Caco-2 (cell line): ENCODE results near the gene CMYA5. TPM values are rescaled to one million over a fixed set of nuclear protein-coding genes. Genes with fewer than 3 reads are reported as not detected.

Source experiments
- BruUV-seq: library from RNA; stranded (reverse); fragments of 400-500 nt; replicated peaks from 2 replicates; lab custom pipeline; 2021; lab: Mats Ljungman, UMichigan
- CTCF ChIA-PET: fragments of 300-600 bp; sonication (Branson Sonifier 250); formaldehyde crosslinking; loops from one replicate; lab custom pipeline; 2022; ENCODE audit warnings: antibody characterized with exemption; lab: Charles Lee
- POLR2A ChIA-PET: fragments of 300-600 bp; sonication (Branson Sonifier 250); formaldehyde crosslinking; loops from one replicate; lab custom pipeline; 2022; ENCODE audit warnings: antibody characterized with exemption; lab: Charles Lee
- DNase-seq, 2 experiments: peaks; one replicate each; pipeline versions ENCODE4 v3.0.0 to v3.0.0-alpha.2; 2020 to 2022
- H3K27me3 ChIP-seq: replicated peaks from 2 replicates; pipeline ENCODE4 v1.6.0; 2011; ENCODE audit warnings: low read length; ENCODE audit not compliant: control insufficient read depth, insufficient read depth
- H3K36me3 ChIP-seq: 2 replicates; pipeline ENCODE4 v1.5.1; 2011; ENCODE audit warnings: low read length; ENCODE audit not compliant: control insufficient read depth, insufficient read depth
- H3K4me1 ChIP-seq: fragments of 250-450 bp; sonication (Bioruptor Pico); 2 replicates; pipeline ENCODE4 v1.5.1; 2020; ENCODE audit warnings: mild to moderate bottlenecking
- H3K4me3 ChIP-seq: 2 replicates; pipeline ENCODE4 v1.5.1; 2011; ENCODE audit warnings: low read depth, mild to moderate bottlenecking, control low read depth, low read length
- H3K9me3 ChIP-seq: fragments of 250-450 bp; sonication (Bioruptor Pico); 2 replicates; pipeline ENCODE4 v1.5.1; 2020; ENCODE audit warnings: mild to moderate bottlenecking, moderate library complexity
- H3K27ac Mint-ChIP-seq: one replicate; pipeline ENCODE4 v1.8.0; 2022; ENCODE audit warnings: mixed read lengths; ENCODE audit not compliant: unreplicated experiment
- H3K27me3 Mint-ChIP-seq: one replicate; pipeline ENCODE4 v1.8.0; 2022; ENCODE audit warnings: mixed read lengths; ENCODE audit not compliant: insufficient read depth, unreplicated experiment
- H3K36me3 Mint-ChIP-seq: one replicate; pipeline ENCODE4 v1.8.0; 2022; ENCODE audit warnings: mild to moderate bottlenecking, mixed read lengths; ENCODE audit not compliant: insufficient read depth, unreplicated experiment
- H3K4me1 Mint-ChIP-seq: one replicate; pipeline ENCODE4 v1.8.0; 2022; ENCODE audit warnings: low read depth, mixed read lengths; ENCODE audit not compliant: unreplicated experiment
- H3K4me3 Mint-ChIP-seq: one replicate; pipeline ENCODE4 v1.8.0; 2022; ENCODE audit warnings: mild to moderate bottlenecking, moderate library complexity, mixed read lengths; ENCODE audit not compliant: unreplicated experiment
- H3K9me3 Mint-ChIP-seq: one replicate; pipeline ENCODE4 v1.8.0; 2022; ENCODE audit warnings: mixed read lengths; ENCODE audit not compliant: unreplicated experiment
- CTCF ChIP-seq, 2 experiments: fragments of 200-600 bp in 1 of 2; IDR thresholded peaks; 1 replicate in 1 of 2; 2 replicates in 1 of 2; pipeline versions ENCODE4 v1.5.1 to v1.8.0; 2011 to 2022; ENCODE audit warnings: antibody characterized with exemption in 1 of 2, control low read depth in 1 of 2, inconsistent platforms in 1 of 2, low read depth in 1 of 2, low read length in 1 of 2, mild to moderate bottlenecking in 1 of 2, moderate library complexity in 1 of 2; ENCODE audit not compliant: insufficient read depth in 1 of 2, severe bottlenecking in 1 of 2, unreplicated experiment in 1 of 2
- intact Hi-C: fragments of 100-400 bp; cut with micrococcal nuclease; formaldehyde crosslinking; loops from one replicate; pipeline ENCODE4 v1.10.0; 2022; ENCODE audit not compliant: unreplicated experiment
- total RNA-seq: library from RNA; stranded (reverse); gene quantifications from 2 replicates; pipeline ENCODE4 v1.2.3, GENCODE V29; 2022

The CMYA5 gene
- total RNA-seq, 1 experiment from 2014 or later = 0.39 TPM

- DNase-seq = no peak
- POLR2A ChIA-PET = no interaction called here
- no peak overlapping the region for H3K4me3 Mint-ChIP-seq
- H3K36me3 Mint-ChIP-seq = no peaks in the 10 kb centered on the region
- CTCF ChIA-PET = no interaction called here
- H3K4me3 ChIP-seq = no peak overlapping the region
- TF ChIP-seq CTCF (IDR thresholded peaks at IDR 0.05; ENCODE audit: insufficient read depth in 1 of 2, low read depth in 1 of 2, low read length in 1 of 2, severe bottlenecking in 1 of 2, unreplicated experiment in 1 of 2) = no peak
- no peaks in the 10 kb centered on the region for H3K27me3 ChIP-seq
- no peaks in the 10 kb centered on the region for H3K4me1 Mint-ChIP-seq
- no peaks in the 10 kb centered on the region for H3K36me3 ChIP-seq
- H3K27me3 Mint-ChIP-seq = no peaks in the 10 kb centered on the region
- H3K4me1 ChIP-seq = no peaks in the 10 kb centered on the region
- no peaks in the 10 kb centered on the region for H3K9me3 ChIP-seq
- no peaks in the 10 kb centered on the region for H3K9me3 Mint-ChIP-seq
- BruUV-seq = no TSS peak
- H3K27ac Mint-ChIP-seq = no peak overlapping the region
- intact Hi-C loops = no loop called here
Observed at GRCh38 chr5:79792463-79792862, 102.8 kb downstream of the CMYA5 start.

DNA sequence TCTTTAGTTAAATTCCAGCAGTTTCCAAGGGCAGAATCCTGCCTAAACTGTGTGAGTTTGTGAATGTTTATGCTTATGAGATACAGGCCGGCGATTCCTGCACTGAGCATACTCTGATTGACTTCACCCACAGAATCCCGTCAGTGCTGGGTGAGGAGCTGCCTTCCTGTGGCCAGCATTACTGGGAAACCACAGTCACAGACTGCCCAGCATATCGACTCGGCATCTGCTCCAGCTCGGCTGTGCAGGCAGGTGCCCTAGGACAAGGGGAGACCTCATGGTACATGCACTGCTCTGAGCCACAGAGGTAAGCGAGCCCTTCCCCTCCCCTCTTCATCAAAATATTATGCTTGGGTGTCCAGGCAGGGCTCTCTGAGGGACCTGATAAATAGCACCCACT, 103.7 kb downstream of the CMYA5 start:
- Mint-ChIP-seq H3K4me1 (no peaks in the 10 kb centered on the region), H3K27me3 (no peaks in the 10 kb centered on the region), H3K27ac (no peak overlapping the region), H3K36me3 (no peaks in the 10 kb centered on the region), H3K9me3 (no peaks in the 10 kb centered on the region), H3K4me3 (no peak overlapping the region)
- Histone ChIP-seq H3K27me3 (no peaks in the 10 kb centered on the region), H3K36me3 (no peaks in the 10 kb centered on the region), H3K9me3 (no peaks in the 10 kb centered on the region), H3K4me3 (no peak overlapping the region), H3K4me1 (no peaks in the 10 kb centered on the region)
- ChIA-PET CTCF (no interaction called here), POLR2A (no interaction called here)
- intact Hi-C loops = no loop called here
- TF ChIP-seq CTCF (IDR thresholded peaks at IDR 0.05; ENCODE audit: insufficient read depth in 1 of 2, low read depth in 1 of 2, low read length in 1 of 2, severe bottlenecking in 1 of 2, unreplicated experiment in 1 of 2) = no peak
- DNase-seq = no peak
- BruUV-seq = no TSS peak

- no peaks in the 10 kb centered on the region for H3K36me3 Mint-ChIP-seq
- Histone ChIP-seq H3K4me3 (no peak overlapping the region), H3K27me3 (no peaks in the 10 kb centered on the region), H3K9me3 (no peaks in the 10 kb centered on the region), H3K4me1 (no peaks in the 10 kb centered on the region), H3K36me3 (no peaks in the 10 kb centered on the region)
- POLR2A ChIA-PET = no interaction called here
- no peak overlapping the region for H3K4me3 Mint-ChIP-seq
- no TSS peak for BruUV-seq
- no peaks in the 10 kb centered on the region for H3K9me3 Mint-ChIP-seq
- CTCF ChIA-PET = no interaction called here
- H3K27ac Mint-ChIP-seq = no peak overlapping the region
- no peak for DNase-seq
- no peaks in the 10 kb centered on the region for H3K27me3 Mint-ChIP-seq
- no peak for TF ChIP-seq CTCF (IDR thresholded peaks at IDR 0.05; ENCODE audit: insufficient read depth in 1 of 2, low read depth in 1 of 2, low read length in 1 of 2, severe bottlenecking in 1 of 2, unreplicated experiment in 1 of 2)
- intact Hi-C loops = no loop called here
- no peaks in the 10 kb centered on the region for H3K4me1 Mint-ChIP-seq
Observed at GRCh38 chr5:79793722-79794121, 104.1 kb downstream of the CMYA5 start.
